Thyroid gland (tissue), 4 donors: ENCODE results near the gene COASY. TPM values are rescaled to one million over a fixed set of nuclear protein-coding genes. Genes with fewer than 3 reads are reported as not detected.

Source experiments
- DNase-seq, 2 donors: peaks; one replicate each; pipeline ENCODE4 v3.0.0-alpha.2; 2019
- H3K27ac ChIP-seq, 3 donors: fragments of 200-600 bp; sonication (generic); 1 replicate in 2 of 3; 2 replicates in 1 of 3; pipeline ENCODE4 v1.5.1; 2016 to 2019; ENCODE audit warnings: mild to moderate bottlenecking in 1 of 3, moderate library complexity in 1 of 3
- H3K27me3 ChIP-seq: fragments of 200-600 bp; sonication (generic); one replicate; pipeline ENCODE4 v1.5.1; 2019
- H3K36me3 ChIP-seq, 2 donors: fragments of 200-600 bp; sonication (generic); one replicate each; pipeline ENCODE4 v1.5.1; 2016 to 2019
- H3K4me1 ChIP-seq, 2 donors: fragments of 200-600 bp; sonication (generic); one replicate each; pipeline ENCODE4 v1.5.1; 2017 to 2019
- H3K4me3 ChIP-seq, 3 donors: fragments of 200-600 bp; sonication (generic); replicated peaks in 1 of 3; 1 replicate in 2 of 3; 2 replicates in 1 of 3; pipeline ENCODE4 v1.5.1; 2016; ENCODE audit warnings: mild to moderate bottlenecking in 1 of 3
- H3K9me3 ChIP-seq: fragments of 200-600 bp; sonication (generic); one replicate; pipeline ENCODE4 v1.5.1; 2017
- POLR2A ChIP-seq, 2 donors: fragments of 450-650 bp; IDR thresholded peaks; one replicate each; pipeline ENCODE4 v1.6.1; 2017; ENCODE audit warnings: antibody characterized with exemption in 2 of 2, mild to moderate bottlenecking in 2 of 2, moderate library complexity in 1 of 2
- WGBS, 2 donors: methylation state at CpG; one replicate each; pipeline ENCODE4 v1.1.5; 2017; 5-methylcytosine and 5-hydroxymethylcytosine counted together
- intact Hi-C: fragments of 100-400 bp; cut with DNase I; formaldehyde crosslinking; loops from one replicate; pipeline ENCODE4 v1.15.1; 2023
- total RNA-seq, 4 donors: library from RNA; depleted of rRNA; stranded (reverse); fragments of >200 nt; gene quantifications; one replicate each; pipeline ENCODE4 v1.2.3, GENCODE V29; 2016
- TF ChIP-seq, protein P1 (sequence below), 6 experiments: fragments of 200-600 bp in 3 of 6; fragments of 450-650 bp in 3 of 6; sonication (generic) in 3 of 6; IDR thresholded peaks; one replicate each; pipeline ENCODE4 v1.5.1; 2016 to 2019; ENCODE audit warnings: antibody characterized with exemption in 6 of 6, mild to moderate bottlenecking in 2 of 6, inconsistent platforms in 1 of 6, moderate library complexity in 1 of 6

Gene COASY
- total RNA-seq, 4 donors from 2014 or later: 32.7 to 60.9 (median 48.7) TPM

DNA sequence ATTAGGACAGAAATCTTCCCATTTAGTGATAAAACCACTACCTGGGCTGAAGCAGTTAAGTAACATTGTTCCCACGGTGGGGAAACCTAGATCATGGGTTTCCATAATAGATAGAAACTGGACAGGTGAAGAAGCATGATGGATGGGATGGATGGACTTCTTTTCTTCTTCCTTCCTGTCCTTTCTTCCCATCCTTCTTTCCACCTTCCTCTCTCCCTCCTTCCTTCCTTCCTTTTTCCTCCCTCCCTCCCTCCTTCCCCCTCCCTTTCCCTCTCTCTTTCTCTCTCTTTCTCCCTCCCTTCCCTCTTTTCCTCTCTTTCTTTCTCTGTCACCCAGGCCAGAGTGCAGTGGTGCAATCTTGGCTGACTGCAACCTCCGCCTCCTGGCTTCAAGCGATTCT is 12.5 kb downstream of the COASY start:
- Histone ChIP-seq H3K4me3 (no peak overlapping the region), H3K9me3 (no peaks in the 10 kb centered on the region), H3K36me3 (peaks cover 43 to 46% of the 10 kb centered on the region in 2 donors), H3K27ac (no peak overlapping the region), H3K27me3 (no peaks in the 10 kb centered on the region), H3K4me1 (peaks cover 25 to 29% of the 10 kb centered on the region in 2 donors)
- TF ChIP-seq POLR2A (IDR thresholded peaks at IDR 0.05): no peak
- TF ChIP-seq, protein P1, sequence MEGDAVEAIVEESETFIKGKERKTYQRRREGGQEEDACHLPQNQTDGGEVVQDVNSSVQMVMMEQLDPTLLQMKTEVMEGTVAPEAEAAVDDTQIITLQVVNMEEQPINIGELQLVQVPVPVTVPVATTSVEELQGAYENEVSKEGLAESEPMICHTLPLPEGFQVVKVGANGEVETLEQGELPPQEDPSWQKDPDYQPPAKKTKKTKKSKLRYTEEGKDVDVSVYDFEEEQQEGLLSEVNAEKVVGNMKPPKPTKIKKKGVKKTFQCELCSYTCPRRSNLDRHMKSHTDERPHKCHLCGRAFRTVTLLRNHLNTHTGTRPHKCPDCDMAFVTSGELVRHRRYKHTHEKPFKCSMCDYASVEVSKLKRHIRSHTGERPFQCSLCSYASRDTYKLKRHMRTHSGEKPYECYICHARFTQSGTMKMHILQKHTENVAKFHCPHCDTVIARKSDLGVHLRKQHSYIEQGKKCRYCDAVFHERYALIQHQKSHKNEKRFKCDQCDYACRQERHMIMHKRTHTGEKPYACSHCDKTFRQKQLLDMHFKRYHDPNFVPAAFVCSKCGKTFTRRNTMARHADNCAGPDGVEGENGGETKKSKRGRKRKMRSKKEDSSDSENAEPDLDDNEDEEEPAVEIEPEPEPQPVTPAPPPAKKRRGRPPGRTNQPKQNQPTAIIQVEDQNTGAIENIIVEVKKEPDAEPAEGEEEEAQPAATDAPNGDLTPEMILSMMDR (IDR thresholded peaks at IDR 0.05): no peak
- intact Hi-C loops: loop anchor here (10.0 kb wide), 1 partner anchor 190 kb away; the partner anchor contains the start of gene RAMP2
- DNase-seq: no peak
- WGBS, 2 donors: 78 to 83% methylated on average over 3 of the region's 3 CpGs

DNA sequence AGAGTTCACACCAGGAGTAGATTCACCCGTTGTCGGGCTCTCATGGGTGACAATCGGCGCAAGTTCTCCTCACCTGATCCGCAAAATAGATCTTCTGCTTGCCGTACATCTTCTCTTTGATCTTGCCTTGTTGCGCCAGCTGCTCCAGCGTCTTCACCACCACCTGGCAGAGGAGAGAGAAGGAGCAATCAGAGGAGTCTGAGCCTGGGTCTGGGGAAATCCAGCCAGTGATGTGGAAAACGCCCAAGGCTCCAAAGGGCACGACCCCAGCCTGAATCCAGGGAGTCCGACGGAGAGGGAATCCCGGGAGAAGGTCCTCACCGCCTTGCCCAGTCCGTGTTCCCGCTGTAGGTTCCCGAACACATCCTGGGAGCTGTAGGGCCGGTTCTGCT is 15.2 kb downstream of the COASY start:
- H3K4me3 ChIP-seq: peak overlapping the region in 1 of 3 donors; percentile 49
- H3K27me3 ChIP-seq: no peaks in the 10 kb centered on the region
- peak overlapping the region in 1 of 3 donors; percentile 86 for H3K27ac ChIP-seq
- H3K36me3 ChIP-seq: peaks cover 39 to 41% of the 10 kb centered on the region in 2 donors
- H3K9me3 ChIP-seq: no peaks in the 10 kb centered on the region
- WGBS, 2 donors: 3 to 10% methylated on average over 10 to 18 of the region's 18 CpGs
- peaks cover 13 to 14% of the 10 kb centered on the region in 2 donors for H3K4me1 ChIP-seq
- no peak for TF ChIP-seq POLR2A (IDR thresholded peaks at IDR 0.05)
- TF ChIP-seq, protein P1 (IDR thresholded peaks at IDR 0.05): no peak
- intact Hi-C loops: loop anchor here (5.0 to 10.0 kb wide), 2 partner anchors 100 to 188 kb away; partner anchors contain the start of genes PLEKHH3 and RAMP2
- no peak for DNase-seq

- 0% methylated on average over 18 to 29 of the region's 52 CpGs for WGBS, 2 donors
- TF ChIP-seq POLR2A (IDR thresholded peaks at IDR 0.05): peak in 1 of 2 donors; percentile 88
- TF ChIP-seq, protein P1 (IDR thresholded peaks at IDR 0.05): peak in 2 of 6 experiments; percentile 31 to 45
These were observed 15.8 kb downstream of the COASY start, which contains the start of gene PSMC3IP for GRCh38 chr17:42577532-42578281. Gene PSMC3IP, minus strand, starts transcription at chr17:42577729. Its CDS starts 43 bp downstream, at chr17:42577686.

GRCh38 chr17:42578282-42578869 is 16.4 kb downstream of the COASY start:
- WGBS, 2 donors: 0 to 1% methylated on average over 19 to 20 of the region's 20 CpGs
- Histone ChIP-seq H3K27me3 (no peaks in the 10 kb centered on the region), H3K4me3 (peak overlapping the region; percentile 25 to 49 (median 34)), H3K9me3 (no peaks in the 10 kb centered on the region), H3K36me3 (peaks cover 39 to 41% of the 10 kb centered on the region in 2 donors), H3K4me1 (peaks cover 10 to 13% of the 10 kb centered on the region in 2 donors), H3K27ac (peak overlapping the region; percentile 51 to 86 (median 86))
- peak; percentile 76 to 78 for DNase-seq
- intact Hi-C loops: loop anchor here (5.0 to 10.0 kb wide), 2 partner anchors 99 to 186 kb away; partner anchors contain the start of genes PLEKHH3 and RAMP2
- TF ChIP-seq, protein P1 (IDR thresholded peaks at IDR 0.05): peak in 5 of 6 experiments; percentile 39 to 78 (median 66)
- no peak for TF ChIP-seq POLR2A (IDR thresholded peaks at IDR 0.05)

More at GRCh38 chr17:42577532-42578281, 15.8 kb downstream of the COASY start, which contains the start of gene PSMC3IP:
- Histone ChIP-seq H3K9me3 (no peaks in the 10 kb centered on the region), H3K27me3 (no peaks in the 10 kb centered on the region), H3K27ac (peak within 1 kb of the TSS; percentile 51 to 86 (median 86)), H3K36me3 (peaks cover 39 to 41% of the 10 kb centered on the region in 2 donors), H3K4me1 (peaks cover 10 to 13% of the 10 kb centered on the region in 2 donors), H3K4me3 (peak within 1 kb of the TSS; percentile 25 to 49 (median 34))
- intact Hi-C loops: loop anchor here (5.0 to 10.0 kb wide), 2 partner anchors 100 to 187 kb away; partner anchors contain the start of genes PLEKHH3 and RAMP2
- DNase-seq: peak; percentile 95 to 96
